Middle frontal gyrus (tissue), 1 donor: ENCODE measurements around the gene HAUS7.

ENCODE experiments used
- DNase-seq: peaks from one replicate; pipeline ENCODE4 v3.0.0-alpha.2; 2015; ENCODE audit warnings: low spot score; ENCODE audit errors: extremely low spot score

Gene HAUS7

DNA sequence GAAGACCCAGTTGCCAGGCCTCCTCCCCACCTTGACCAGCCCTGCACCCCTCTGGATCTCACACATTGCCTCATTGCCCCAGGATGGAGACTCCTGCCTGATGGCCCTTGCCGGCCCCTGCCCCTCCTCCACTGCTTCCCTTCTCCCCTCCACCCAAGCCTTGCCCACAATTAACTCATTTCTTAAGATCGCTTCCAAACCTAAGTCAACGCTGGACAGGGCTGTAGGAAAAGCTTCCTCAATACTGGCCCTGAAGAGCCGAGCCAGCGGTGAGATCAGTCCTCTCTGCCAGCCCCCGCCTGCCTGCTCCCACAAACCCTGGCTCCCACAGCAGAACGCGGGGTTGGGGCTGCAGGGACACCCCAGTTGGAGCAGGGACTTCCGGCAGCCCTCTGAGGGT lies 7.5 kb upstream of the HAUS7 start:
- no peak for DNase-seq

DNA sequence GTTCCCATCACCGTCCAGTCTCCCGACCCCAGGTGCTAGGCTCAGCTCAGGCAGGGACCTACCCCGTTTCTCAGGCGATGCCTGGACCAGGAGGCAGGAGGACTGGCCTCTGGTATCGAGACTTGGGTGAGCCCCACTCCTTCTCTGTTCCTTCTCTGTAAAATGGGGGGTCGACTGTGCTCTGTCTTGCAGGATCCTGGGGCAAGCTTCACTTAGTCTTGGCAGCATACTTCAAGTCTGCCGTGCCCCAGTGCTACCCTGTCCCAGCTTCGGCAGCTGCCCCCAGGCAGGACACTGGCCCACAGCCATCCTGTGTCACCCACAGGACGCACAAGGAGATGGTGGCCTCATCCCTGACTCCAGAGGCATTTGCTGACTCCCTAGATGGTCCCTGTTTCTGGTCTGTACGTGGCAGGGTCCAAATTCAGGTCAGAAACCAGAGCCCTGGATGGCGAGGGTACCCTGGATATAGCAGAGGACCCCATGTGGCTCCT lies 7.0 kb upstream of the HAUS7 start:
- DNase-seq = no peak

DNA sequence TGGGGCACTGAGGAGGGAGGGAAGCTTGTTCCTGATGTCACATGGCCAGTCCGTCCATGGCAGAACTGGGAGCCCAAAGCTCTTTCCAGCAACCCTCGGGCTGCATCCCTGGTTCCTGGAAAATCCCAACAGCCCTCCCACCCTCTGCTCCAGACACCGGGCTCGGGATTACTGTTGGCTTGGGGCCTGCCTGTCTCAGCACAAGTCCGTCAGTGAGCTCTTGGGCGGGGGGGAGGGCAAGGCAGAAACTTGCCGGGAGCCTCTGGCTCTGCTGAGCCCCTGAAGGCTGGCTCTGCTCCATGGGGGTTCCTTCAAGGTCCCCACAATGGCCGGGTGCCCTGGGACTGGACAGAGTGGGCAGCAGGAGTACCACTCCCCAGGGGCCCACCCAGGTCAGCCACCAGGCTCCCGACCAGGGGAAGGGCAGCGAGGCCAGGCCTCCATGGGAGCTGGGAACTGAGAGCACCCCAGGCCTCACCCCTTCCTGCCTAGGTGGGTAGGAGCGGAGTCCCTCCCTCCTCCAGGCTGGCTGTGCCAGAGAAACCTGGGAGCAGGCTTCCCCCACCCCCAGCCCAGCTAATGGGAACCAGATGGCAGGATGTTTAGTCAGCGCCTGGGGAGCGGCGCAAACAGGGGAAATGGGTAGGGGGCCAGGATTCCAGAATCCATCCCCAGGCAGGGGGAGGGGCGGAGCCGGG lies 6.4 kb upstream of the HAUS7 start:
- DNase-seq = no peak

DNA sequence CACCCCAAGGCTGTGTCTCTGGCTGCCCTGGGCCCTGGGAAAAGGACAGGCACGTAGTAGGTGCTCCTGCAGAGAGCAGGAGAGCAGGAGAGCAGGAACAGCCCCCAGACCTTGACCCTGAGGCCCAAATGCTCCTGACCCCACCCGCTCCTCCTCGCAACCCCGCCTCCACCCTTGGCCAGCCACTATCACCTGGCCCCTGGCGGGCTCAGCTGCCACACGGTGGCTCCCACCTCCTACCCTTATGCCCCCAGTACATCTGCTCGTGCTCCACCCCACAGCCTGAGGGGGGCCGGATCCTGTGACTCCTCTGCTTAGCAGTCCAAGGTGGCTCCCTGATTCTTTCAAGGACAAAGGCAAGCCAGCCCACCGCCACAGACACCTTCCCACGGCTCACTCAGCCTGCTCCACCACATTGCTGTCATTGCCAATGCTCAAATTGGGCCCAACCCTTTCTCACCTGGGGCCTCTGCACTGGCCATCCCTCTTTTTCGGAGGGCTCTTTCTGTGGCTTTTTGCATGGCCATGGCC lies 5.4 kb upstream of the HAUS7 start:
- DNase-seq = no peak

DNA sequence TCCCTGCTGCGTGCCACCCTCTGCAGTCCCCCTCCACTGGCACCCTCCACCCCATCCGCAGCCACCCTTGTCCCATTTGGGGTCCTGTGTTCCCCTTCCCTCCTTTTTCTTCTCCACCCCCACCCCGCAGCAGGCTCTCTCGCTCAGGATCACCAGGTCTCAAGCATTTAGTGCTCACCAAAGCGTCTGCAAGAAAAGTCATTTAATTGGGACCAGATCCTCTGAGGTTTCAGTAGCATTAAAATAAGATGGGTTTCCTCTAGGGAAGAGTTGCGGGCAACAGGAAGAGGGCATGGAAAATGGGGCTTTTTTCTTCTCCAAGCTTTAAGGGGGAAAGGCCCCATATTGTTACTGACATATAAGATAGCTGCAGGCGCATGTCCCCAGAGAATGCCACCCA lies 4.9 kb upstream of the HAUS7 start:
- no peak for DNase-seq

DNA sequence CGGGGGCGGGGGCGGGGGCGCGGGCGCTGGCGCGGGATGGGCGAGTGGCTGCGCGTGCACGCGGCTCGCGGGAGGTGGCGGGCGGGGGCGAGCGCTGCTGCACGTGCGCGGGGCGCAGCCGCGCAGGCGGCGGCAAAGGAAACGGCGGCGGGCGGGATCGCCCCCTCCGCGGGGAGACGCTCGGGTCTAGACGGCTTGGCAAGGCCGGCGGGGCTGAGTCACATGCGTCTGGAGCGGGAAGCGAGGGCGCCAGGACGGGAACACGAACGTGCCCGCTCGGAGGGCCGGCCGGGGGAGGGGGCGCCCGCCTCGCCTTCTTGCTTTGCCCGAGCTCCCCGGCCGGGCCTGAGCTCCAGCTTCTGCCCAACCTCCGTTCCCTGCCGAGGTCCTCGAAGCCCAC lies 4.3 kb upstream of the HAUS7 start:
- no peak for DNase-seq

DNA sequence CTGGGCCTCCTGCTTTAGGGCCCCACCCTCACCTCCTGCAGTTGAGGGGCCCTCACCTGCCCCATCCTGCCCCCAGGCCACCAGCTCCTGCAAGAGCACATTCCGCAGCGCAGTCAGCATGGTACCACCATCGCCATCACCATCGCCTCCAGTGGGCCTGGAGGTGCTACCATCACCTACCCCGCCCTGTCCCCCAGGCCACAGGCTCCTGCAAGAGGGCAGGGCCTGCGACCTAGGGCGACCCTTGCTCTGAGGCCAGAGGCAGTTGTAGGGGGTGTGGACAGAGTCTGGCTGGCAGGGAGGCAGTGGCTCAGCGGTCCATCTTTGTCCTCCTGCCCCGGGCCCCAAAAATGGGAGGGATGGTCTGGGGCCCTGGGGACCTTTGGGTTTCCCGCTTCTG lies 3.9 kb upstream of the HAUS7 start:
- no peak for DNase-seq

DNA sequence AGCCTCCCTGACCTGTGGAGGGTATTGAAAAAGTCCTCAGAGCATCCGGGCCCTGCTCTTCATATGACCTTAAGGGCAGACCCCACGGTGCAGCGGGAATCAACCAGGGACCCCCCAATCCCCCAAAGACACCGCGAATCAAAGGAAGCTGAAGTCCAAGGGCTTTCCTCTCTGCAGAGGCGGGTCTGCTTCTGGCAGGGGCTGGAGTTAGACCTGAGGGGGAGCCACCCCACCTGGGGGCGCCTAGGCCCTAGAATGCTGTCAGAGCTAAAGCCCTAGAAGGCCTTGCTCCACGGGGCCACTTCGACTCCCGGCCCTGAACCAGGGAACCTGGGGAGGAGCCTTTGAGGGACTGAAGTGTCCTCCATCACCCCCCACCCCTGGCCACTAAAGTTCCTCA lies 2.8 kb upstream of the HAUS7 start:
- no peak for DNase-seq

DNA sequence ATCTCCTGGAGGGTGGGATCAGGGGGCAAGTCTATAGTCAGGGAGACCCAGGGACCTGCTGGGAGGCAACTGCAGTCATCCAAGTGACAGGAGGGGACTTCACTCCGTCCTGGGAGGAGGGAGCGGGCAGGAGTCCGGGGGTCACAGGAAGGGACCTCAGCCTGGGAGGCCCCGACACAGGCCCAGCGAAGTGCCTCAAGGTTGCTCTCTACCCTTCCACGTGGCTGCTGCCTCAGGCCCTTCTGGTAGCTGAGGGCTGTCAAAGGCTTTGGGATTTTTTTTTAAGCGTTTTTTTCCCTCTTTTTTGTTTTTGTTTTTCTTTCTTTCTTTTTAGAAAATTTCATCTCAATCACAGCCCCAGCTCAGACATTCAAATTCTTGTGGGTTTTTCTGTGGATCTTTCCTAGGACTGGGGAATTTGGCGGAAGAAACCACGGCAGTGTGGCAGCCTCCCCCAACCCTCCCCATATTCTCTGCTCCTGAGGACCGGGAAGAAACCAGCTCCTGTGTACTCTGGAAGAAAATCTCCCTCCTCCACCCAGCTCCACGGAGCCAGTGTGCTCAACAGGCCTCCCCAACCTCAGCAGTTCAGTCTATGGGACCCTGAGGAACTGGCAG lies 1.4 kb upstream of the HAUS7 start:
- DNase-seq = no peak

DNA sequence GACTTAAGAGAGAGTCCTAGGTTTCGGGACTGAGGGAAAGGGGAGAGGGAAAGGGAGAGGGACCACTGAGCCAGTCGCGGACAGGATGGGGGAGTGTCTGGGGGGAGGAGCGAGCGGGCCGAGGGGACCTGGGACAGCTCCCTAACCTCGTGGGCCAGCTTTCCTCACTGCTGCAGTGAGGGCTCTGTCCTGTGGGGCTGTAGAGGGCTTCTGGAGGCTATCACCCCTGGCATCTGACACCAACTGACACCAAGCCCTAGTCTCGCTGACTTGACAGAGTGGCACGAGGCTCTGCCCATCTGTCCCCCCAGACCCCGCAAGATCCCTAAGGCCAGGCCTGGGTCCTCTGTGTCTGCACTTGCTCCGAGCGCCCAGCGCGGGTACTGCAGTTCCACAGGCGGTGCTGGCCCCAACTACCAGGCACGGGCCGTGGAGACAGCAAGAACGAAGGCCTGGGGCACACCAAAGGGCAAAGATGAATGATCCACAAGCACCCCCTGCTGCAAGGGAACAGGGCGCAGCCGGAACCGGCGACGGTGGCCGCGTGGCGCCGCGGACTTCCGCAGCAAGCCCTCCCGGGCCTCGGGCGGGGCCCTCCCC lies 465 bp downstream of the HAUS7 start:
- DNase-seq = no peak

DNA sequence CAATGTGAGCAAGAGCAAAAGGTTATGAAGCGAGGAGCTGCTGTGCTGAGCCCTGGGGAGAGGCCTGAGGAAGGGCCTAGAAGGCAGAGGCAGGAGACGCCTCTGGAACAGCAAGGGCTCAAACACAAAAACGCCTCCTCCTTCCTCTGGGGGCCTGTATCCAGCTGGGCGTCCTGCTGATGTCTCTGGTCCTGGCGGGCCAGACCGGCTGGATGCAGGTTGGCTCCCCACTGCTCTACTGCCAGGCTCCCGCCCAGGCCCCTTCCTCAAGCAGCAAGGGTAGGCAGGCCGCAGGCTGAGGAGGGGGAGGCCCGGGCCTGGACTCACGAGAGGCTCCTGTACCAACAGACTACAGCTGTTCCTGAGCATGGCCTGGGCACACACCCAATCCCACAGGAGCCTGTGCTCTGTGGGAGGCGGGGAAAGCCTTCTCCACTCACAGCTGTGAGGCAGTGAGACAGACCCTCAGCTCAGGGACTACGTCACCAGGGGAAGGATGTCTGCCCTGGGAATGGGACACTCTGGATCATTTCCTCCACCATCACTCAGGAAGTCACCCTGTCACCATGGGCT lies 2.3 kb downstream of the HAUS7 start:
- DNase-seq = no peak

DNA sequence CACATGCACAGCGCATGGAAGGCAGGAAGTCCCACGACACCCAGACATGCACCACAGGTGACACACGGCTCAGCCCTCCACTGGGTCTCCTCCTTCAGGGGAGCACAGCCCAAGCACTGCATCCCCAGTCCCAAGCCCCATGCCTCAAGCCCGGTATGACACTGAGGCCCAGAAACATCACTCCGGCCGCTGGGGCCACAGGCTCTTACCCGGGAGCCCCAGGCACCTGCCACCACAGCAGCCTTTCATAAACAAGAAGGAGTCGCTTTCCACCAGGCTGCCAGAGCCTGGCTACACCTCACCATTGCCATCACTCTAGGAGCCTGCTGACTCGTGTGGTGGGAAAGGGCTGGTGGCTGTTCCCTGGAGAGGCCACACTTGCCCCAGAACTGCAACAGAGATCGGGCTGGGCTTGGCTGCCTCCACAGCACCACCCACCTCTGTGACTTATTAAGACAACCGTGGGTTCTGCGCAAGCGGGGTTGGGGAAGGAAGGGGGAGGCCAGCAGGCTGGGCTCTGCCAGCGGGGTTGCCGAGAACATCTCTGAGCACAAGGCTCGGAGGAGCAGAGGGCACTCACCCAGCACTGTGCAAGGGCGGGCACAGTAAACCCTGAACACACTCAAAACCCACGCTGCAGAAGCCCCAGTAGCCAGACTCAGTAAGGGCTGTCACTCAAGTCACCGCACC lies 4.5 kb downstream of the HAUS7 start:
- no peak for DNase-seq

DNA sequence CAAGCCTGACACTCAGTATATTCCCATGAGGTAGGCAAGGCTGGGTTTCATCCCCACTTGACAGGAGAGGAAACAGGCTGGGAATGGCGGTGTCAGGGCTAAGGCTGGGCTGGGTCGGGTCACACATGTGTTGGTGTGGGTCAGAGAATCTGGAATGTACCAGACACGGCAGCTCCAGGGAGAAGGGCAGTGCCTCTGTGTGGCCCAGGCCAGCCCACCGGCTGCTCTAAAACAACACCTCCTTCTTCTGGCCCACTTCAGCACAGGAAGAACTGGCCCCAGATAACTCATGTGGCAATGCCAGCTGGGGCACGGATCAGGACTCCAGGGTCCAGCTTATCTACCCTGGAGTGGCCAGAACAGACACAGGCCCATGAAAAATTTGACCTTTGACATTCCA lies 6.3 kb downstream of the HAUS7 start:
- DNase-seq = no peak

DNA sequence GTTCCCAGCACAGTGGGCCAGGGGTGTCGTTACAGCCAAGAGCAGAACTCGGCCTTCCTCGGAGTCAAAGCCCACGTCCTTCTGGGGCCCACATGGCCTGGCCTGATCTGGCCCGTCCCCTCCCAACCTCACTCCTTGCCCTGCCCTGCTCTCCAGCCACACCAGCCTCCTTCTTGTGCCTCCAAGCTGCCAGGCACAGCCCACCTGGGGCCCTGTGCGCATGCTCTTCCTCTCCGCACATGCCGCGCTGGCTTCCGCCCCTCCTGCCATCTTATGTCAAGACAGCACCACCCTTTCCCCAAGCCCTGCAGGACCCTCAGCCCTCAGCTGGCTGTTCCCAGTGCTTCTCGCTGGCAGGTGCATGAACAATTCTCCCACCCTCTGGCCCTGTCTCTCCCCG lies 6.8 kb downstream of the HAUS7 start:
- DNase-seq = no peak

DNA sequence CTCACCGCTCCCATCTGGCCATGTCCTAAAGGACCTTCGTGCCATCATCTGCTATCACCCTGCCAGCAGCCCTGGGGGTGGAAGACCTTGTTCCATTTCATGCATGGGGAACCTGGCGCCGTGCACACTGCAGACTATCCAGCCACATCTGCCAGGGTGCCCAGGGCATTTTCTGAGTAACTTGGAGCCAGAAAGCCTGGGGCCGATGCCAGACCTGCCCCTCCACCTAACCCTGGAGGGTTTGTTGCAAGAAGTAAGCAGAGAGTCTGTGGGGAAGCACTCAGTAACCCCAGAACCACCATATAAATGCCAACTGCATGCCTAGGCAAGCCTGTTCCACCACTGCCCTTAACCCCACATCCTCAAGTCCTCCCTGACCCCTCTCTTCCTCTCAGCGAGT lies 7.3 kb downstream of the HAUS7 start:
- DNase-seq = no peak

DNA sequence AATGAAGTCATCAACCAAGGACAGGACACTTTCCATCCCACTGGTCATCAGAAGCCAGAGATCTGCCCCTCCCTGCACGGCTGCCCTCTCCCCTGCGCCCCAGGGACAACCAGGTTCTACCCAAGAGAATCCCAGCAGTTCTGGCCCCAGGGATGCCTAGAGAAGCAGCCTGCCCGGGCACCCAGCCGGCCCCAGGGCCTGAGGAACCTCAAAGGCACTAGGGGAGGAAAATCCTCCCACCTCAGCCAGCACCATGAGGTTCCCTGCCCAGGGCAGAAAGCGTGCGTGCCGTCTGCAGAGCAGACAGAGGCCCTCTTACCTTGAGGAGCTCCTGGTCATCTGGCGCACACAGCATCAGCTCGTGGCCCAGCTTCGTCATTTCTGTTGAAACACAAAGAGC lies 8.1 kb downstream of the HAUS7 start:
- no peak for DNase-seq

DNA sequence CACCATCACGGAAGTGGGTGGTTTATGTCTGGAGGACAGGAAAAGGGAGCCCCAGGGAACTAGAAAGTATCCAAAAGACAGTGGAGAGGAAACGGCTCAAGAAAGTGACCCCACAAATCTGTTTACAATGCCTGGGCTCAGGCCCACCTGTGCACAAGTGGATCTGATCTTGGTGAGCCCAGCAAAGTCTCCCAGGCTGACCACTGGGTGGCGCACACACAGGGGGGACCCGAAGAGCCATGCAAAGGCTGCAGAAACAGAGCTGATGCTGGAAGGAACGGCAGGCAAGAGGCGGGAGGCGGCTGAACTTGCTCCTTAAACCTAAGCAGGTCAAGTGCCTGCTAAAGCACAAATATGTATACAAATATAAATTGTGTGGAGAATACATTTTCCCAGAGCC lies 9.6 kb downstream of the HAUS7 start:
- no peak for DNase-seq

DNA sequence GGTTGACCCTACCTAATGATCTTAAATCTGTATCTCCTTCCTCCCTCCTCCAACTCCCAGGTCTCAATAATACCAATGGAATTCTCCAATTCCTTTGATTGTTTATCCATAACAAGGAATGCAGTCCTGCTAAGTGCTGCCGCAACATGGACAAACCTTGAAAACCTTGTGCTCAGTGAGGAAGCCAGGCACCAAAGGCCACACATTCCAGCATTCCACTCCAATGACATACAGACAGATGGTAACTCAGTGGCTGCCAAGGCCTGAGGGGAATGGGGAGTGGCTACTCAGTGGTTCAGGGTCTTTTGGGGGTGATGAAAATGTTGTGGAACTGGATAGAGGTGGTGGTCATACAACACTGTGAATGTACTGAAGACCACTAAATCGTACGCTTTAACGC lies 10.4 kb downstream of the HAUS7 start:
- DNase-seq = no peak

DNA sequence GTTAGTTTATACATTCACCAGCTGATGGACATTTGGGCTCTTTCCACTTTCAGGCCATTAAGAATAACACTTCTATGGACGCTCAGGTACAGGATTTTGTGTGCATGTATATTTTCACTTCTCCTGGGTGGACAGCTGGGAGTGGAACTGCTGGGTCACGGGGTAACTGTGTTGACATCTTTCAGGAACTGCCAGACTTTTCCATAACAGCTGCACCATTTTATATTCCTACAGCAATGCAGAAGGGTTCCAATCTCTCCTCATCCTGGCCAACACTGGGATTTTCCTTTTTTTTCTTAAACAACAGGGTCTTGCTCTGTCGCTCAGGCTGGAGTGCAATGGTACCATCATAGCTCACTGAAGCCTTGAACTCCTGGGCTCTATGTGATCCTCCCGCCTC lies 11.9 kb downstream of the HAUS7 start:
- DNase-seq = no peak

DNA sequence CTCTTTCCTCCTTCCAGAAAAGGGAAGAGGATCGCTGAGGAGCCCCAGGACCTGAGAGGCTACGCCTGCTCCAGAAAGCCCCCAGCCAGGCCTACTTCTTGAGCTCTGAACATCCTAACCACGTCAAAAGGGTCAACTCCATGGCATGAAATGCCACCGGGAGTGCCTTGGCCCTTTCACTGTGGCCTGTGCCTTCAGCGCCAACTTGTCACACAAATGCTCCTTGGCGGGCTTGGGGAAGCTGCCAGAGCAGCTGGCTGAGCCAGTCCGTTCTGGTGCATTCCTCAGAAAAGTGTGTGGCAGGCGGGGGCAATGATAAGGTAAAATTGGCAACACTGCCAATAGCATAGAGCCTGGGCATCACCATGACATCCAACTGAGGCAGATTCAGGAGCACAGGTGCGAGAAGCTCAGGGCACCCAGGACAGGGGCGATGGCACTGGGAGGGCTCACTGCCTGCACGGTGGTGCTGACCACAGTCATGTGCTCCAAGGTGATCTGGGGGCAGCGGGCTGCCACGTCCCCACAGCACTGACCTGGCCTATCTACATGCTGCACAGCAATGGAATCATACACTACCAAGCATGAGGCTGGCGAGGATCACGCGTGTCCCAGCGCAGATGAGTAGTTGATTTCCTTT lies 12.4 kb downstream of the HAUS7 start:
- DNase-seq = no peak

DNA sequence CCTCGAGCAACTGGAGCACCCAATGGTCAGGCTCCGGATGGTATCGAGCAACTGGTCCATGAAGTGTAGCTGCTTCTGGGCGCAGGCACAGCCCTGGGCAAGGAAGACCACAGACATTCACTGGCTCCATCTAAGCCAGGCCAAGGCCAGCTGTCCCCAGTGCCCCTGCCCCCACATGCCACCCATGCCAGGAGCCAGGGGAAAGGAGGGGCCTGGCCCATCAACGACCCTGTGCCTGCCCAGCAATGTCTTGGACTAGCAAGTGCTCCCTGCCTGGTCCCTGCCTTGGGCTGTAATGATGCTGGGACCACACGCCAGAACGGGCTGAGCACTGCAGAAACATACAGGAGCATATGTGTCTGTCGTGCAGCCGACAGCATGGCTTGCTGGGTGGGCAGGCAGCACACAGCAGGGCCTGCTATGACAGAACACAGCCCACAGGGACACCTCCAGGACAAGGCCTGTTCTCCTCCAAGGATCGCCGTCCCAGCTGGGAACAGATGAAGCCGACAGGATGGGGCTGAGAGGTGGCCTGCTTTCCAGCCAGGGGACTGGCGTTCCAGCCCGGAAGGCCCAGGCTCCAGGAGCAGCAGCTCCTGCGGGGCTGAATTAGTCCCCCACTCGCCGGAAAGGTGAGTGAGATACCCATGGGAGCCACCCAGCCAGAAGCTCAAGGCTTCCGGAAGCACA lies 13.1 kb downstream of the HAUS7 start:
- DNase-seq = no peak
